Gastrocnemius medialis (tissue), 4 donors: ENCODE data around the gene TRMT61A. TPM values are rescaled to one million over a fixed set of nuclear protein-coding genes. Genes with fewer than 3 reads are reported as not detected.

Source experiments
- ATAC-seq, 2 donors: fragments of 150-250 bp; one replicate each; pipeline ENCODE4 v1.9.1; 2016
- DNase-seq, 2 donors: peaks; one replicate each; pipeline ENCODE4 v3.0.0-alpha.2; 2019
- H3K27ac ChIP-seq, 4 donors: fragments of 200-600 bp; sonication (generic); 1 replicate in 1 of 4; 2 replicates in 3 of 4; pipeline ENCODE4 v1.5.1; 2016 to 2018; ENCODE audit warnings: mild to moderate bottlenecking in 2 of 4, moderate library complexity in 1 of 4
- H3K27me3 ChIP-seq, 3 donors: fragments of 200-600 bp; sonication (generic) in 2 of 3; 1 replicate in 1 of 3; 2 replicates in 2 of 3; pipeline versions ENCODE4 v1.5.1 to v1.6.0; 2016 to 2019; ENCODE audit warnings: mild to moderate bottlenecking in 1 of 3, moderate library complexity in 1 of 3
- H3K36me3 ChIP-seq, 2 donors: fragments of 200-600 bp; sonication (generic) in 1 of 2; one replicate each; pipeline ENCODE4 v1.5.1; 2017 to 2018
- H3K4me1 ChIP-seq, 2 donors: fragments of 200-600 bp; sonication (generic) in 1 of 2; one replicate each; pipeline ENCODE4 v1.5.1; 2016 to 2017; ENCODE audit warnings: mild to moderate bottlenecking in 2 of 2
- H3K4me3 ChIP-seq, 4 donors: fragments of 200-600 bp; sonication (generic) in 3 of 4; 1 replicate in 1 of 4; 2 replicates in 3 of 4; pipeline ENCODE4 v1.5.1; 2016 to 2019; ENCODE audit warnings: mild to moderate bottlenecking in 2 of 4
- H3K9me3 ChIP-seq, 3 donors: fragments of 200-600 bp; sonication (generic) in 2 of 3; 1 replicate in 1 of 3; 2 replicates in 2 of 3; pipeline ENCODE4 v1.5.1; 2016 to 2019
- POLR2A ChIP-seq, 2 donors: fragments of 450-650 bp; IDR thresholded peaks; one replicate each; pipeline ENCODE4 v1.6.1; 2017; ENCODE audit warnings: antibody characterized with exemption in 2 of 2, mild to moderate bottlenecking in 2 of 2, moderate library complexity in 2 of 2
- in situ Hi-C, 4 donors: fragments of 200-750 bp; cut with MboI; loops; one replicate each; pipeline versions ENCODE4 v1.15.0 to v1.8.0; 2017; ENCODE audit warnings: low sequenced_read_pairs in 4 of 4
- intact Hi-C: fragments of 100-400 bp; cut with DNase I; formaldehyde crosslinking; loops from one replicate; pipeline ENCODE4 v1.15.1; 2023; ENCODE audit warnings: low total_unique reads
- total RNA-seq, 4 donors: library from RNA; depleted of rRNA; stranded (reverse); fragments of >200 nt; gene quantifications; one replicate each; pipeline versions ENCODE4 v1.1.0 to v1.2.3, GENCODE V29; 2016
- TF ChIP-seq, protein P1 (sequence below), 5 experiments: fragments of 450-650 bp in 3 of 5; fragments of 200-600 bp in 2 of 5; sonication (generic) in 2 of 5; IDR thresholded peaks in 4 of 5; conservative IDR thresholded peaks in 1 of 5; 1 replicate in 4 of 5; 2 replicates in 1 of 5; pipeline ENCODE4 v1.5.1; 2016 to 2019; ENCODE audit warnings: antibody characterized with exemption in 5 of 5, mild to moderate bottlenecking in 3 of 5, moderate library complexity in 3 of 5

Gene TRMT61A
- total RNA-seq, 4 donors from 2014 or later: 8.3 to 11.0 (median 9.6) TPM

DNA sequence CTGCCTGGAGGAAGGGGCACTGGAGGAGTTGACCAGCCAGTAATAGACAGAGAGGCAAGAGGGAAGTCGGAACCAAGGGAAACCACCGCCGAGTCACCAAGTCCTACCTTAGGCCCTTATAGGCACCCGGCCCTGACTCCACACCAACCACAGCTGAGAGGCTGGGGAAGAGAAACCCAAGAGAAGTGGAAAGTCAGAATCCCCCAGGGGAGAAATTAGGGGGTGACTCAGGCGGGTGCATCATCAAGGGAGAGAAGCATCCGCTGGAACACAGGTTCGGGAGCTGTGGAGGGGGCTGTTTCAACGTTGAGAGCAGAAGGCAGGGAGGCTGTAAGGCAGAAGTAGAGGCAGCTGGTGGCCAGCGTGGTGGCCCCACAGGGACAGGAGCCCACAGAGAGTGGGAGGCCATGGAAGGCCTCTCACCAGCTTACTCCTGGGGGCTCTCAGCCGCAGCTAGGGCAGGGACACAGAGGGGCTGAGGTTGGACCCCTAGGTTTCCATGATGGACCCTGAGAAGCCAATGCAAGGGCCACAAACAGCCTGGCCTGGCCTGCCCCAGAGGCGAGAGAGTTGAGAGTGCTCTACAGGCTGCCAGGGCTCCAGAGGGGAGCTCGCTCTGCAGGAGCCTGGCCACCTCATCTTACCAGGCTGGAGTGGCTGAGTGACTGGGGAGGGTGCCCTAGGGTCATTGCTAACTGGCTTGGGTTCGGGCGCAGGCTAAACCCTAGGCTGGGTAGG, 1.4 kb upstream of the TRMT61A start:
- peak overlapping the region in 3 of 4 donors; percentile 79 to 88 (median 81) for H3K4me3 ChIP-seq

DNA sequence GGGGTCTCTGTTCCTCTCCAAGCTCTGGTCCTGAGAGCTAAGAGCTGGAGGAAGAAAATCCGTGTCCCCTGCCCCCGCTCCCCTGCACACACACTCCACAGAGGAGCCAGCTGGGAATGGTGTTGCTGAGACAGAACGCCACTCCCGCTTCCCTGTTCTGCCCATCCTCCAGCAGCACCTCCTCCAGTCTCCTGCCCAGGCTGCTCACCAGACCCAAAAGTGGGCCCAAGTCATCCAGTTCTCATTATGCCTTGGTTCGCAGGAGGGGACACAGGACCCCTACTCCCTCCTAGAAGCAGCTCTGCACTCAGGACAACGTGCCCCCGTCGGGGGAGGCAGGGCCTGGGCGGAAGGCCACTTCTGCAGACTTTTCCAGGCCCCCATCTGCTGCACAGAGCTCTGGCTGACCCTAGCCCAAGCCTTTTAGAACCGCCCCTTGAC, 830 bp upstream of the TRMT61A start:
- peaks cover 0 to 15% of the 10 kb centered on the region in 2 donors for H3K36me3 ChIP-seq
- DNase-seq (no peak), ATAC-seq (peak; percentile 12 to 47)
- peaks cover 16 to 27% of the 10 kb centered on the region in 2 donors for H3K4me1 ChIP-seq
- H3K9me3 ChIP-seq: no peaks in the 10 kb centered on the region
- TF ChIP-seq POLR2A (IDR thresholded peaks at IDR 0.05): no peak
- TF ChIP-seq, protein P1, sequence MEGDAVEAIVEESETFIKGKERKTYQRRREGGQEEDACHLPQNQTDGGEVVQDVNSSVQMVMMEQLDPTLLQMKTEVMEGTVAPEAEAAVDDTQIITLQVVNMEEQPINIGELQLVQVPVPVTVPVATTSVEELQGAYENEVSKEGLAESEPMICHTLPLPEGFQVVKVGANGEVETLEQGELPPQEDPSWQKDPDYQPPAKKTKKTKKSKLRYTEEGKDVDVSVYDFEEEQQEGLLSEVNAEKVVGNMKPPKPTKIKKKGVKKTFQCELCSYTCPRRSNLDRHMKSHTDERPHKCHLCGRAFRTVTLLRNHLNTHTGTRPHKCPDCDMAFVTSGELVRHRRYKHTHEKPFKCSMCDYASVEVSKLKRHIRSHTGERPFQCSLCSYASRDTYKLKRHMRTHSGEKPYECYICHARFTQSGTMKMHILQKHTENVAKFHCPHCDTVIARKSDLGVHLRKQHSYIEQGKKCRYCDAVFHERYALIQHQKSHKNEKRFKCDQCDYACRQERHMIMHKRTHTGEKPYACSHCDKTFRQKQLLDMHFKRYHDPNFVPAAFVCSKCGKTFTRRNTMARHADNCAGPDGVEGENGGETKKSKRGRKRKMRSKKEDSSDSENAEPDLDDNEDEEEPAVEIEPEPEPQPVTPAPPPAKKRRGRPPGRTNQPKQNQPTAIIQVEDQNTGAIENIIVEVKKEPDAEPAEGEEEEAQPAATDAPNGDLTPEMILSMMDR (IDR thresholded peaks at IDR 0.05 in 4 of 5, conservative IDR thresholded peaks at IDR 0.05 in 1 of 5): no peak
- H3K27me3 ChIP-seq: peaks cover 0 to 1% (median 0%) of the 10 kb centered on the region in 3 donors
- H3K4me3 ChIP-seq: peak overlapping the region; percentile 79 to 97 (median 84)
- peak overlapping the region; percentile 86 to 94 (median 90) for H3K27ac ChIP-seq
- in situ Hi-C loops: no loop called here
- intact Hi-C loops: no loop called here

More for the DNA sequence above, 1.4 kb upstream of the TRMT61A start:
- ATAC-seq: no peak
- in situ Hi-C loops: no loop called here
- Histone ChIP-seq H3K4me1 (peaks cover 21 to 32% of the 10 kb centered on the region in 2 donors), H3K27ac (peak overlapping the region; percentile 86 to 94 (median 90)), H3K36me3 (peaks cover 0 to 11% of the 10 kb centered on the region in 2 donors), H3K27me3 (peaks cover 0 to 6% (median 0%) of the 10 kb centered on the region in 3 donors), H3K9me3 (no peaks in the 10 kb centered on the region)
- intact Hi-C loops: no loop called here
- TF ChIP-seq, protein P1 (IDR thresholded peaks at IDR 0.05 in 4 of 5, conservative IDR thresholded peaks at IDR 0.05 in 1 of 5): no peak
- no peak for TF ChIP-seq POLR2A (IDR thresholded peaks at IDR 0.05)
- DNase-seq: no peak

DNA sequence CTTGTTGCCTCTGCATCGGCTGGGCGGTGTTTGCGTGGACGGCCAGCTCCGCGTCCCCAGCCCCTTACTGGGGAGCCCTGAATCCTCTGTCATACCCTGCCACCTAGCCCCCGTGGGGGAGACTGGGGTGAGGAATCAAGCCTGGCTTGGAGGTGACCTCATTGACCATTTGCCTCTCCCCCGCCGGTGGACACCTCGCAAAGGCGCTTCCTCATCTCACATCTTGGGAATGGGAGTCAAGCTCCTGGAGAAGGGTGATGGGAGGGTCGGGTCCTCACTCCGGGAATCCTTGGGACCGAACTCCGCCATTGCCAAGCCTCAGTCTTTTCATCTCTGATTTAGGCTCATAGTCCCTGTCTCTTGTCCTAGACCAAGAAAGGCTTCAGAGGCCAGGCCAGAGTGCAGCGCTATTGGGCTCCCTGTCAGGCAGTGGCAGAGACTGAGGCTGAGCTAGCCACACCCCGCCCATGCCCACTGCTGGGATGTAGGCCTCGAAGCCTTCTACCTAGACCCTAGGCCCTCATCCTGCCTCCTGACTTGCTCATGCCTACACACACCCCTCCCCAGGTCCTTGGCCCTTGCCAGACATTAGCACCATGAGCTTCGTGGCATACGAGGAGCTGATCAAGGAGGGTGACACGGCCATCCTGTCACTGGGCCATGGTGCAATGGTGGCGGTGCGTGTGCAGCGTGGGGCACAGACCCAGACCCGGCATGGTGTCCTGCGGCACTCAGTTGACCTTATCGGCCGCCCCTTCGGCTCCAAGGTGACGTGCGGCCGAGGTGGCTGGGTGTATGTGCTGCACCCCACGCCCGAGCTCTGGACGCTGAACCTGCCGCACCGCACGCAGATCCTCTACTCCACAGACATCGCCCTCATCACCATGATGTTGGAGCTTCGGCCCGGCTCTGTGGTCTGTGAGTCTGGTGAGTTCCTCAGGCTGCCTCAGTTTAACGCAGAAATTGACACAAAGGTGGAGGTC, 678 bp downstream of the TRMT61A start:
- Histone ChIP-seq H3K4me3 (peak overlapping the region; percentile 79 to 97 (median 84)), H3K36me3 (peaks cover 0 to 29% of the 10 kb centered on the region in 2 donors), H3K27me3 (no peaks in the 10 kb centered on the region), H3K9me3 (no peaks in the 10 kb centered on the region), H3K4me1 (peaks cover 16 to 24% of the 10 kb centered on the region in 2 donors), H3K27ac (peak overlapping the region; percentile 86 to 94 (median 90))
- in situ Hi-C loops: no loop called here
- intact Hi-C loops: no loop called here
- ATAC-seq: peak in 1 of 2 donors; percentile 2
- TF ChIP-seq POLR2A (IDR thresholded peaks at IDR 0.05): no peak
- TF ChIP-seq, protein P1 (IDR thresholded peaks at IDR 0.05 in 4 of 5, conservative IDR thresholded peaks at IDR 0.05 in 1 of 5): no peak
- no peak for DNase-seq

DNA sequence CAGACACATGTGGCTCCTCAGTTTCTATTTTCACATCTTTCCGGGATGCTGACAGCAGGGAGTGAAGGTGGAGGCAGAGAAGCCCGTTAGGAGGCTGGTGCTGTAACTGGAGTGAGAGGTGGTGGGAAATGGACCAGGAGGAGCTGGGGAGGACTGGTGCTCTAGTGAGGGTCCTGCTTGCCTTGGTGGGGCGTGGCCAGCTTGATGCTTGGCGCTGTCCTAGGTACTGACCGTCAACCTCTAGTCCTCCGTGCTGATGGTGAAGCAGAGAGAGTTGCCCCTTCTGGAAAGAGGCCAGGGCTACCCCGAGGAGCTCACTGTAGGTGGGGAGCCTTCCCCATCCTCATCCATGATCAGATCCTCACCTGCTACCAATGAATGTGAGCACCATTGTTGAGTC, 1.4 kb downstream of the TRMT61A start:
- Histone ChIP-seq H3K4me3 (peak overlapping the region in 3 of 4 donors; percentile 79 to 97 (median 88)), H3K27me3 (no peaks in the 10 kb centered on the region), H3K36me3 (peaks cover 0 to 29% of the 10 kb centered on the region in 2 donors), H3K9me3 (no peaks in the 10 kb centered on the region), H3K27ac (no peak overlapping the region), H3K4me1 (peaks cover 16 to 24% of the 10 kb centered on the region in 2 donors)
- TF ChIP-seq, protein P1 (IDR thresholded peaks at IDR 0.05 in 4 of 5, conservative IDR thresholded peaks at IDR 0.05 in 1 of 5): no peak
- TF ChIP-seq POLR2A (IDR thresholded peaks at IDR 0.05): no peak
- in situ Hi-C loops (no loop called here), intact Hi-C loops (no loop called here)
- ATAC-seq (no peak), DNase-seq (no peak)
